GM18951 (cell line): ENCODE data around the gene HOTAIR.

Source experiments
- POLR2A ChIP-seq: IDR thresholded peaks from 4 replicates; pipeline ENCODE4 v1.6.1; 2011; ENCODE audit warnings: mild to moderate bottlenecking; ENCODE audit not compliant: insufficient read length, insufficient read depth; ENCODE audit errors: extremely low read depth
- in situ Hi-C: fragments of 300-500 bp; cut with MboI; formaldehyde crosslinking; loops from one replicate; pipeline ENCODE4 v1.12.0; 2022; ENCODE audit warnings: low sequenced_read_pairs, mixed read lengths, inconsistent platforms; ENCODE audit not compliant: unreplicated experiment

HOTAIR gene

GRCh38 chr12:53968214-53969127 is 6.3 kb downstream of the HOTAIR start:
- in situ Hi-C loops, result no loop called here

GRCh38 chr12:53967421-53967925 is 7.3 kb downstream of the HOTAIR start:
- in situ Hi-C loops, result no loop called here
- no peak for TF ChIP-seq POLR2A

More at GRCh38 chr12:53968214-53969127, 6.3 kb downstream of the HOTAIR start:
- no peak for TF ChIP-seq POLR2A

- TF ChIP-seq POLR2A, result no peak
- in situ Hi-C loops, result no loop called here
These were observed 8.2 kb downstream of the HOTAIR start for GRCh38 chr12:53966385-53967133.

- in situ Hi-C loops, result no loop called here
- no peak for TF ChIP-seq POLR2A
These were observed 8.7 kb downstream of the HOTAIR start for GRCh38 chr12:53966085-53966384.

- in situ Hi-C loops, result no loop called here
- no peak for TF ChIP-seq POLR2A
These were observed 9.3 kb downstream of the HOTAIR start for GRCh38 chr12:53965281-53966084.

GRCh38 chr12:53964315-53964713 is 10.4 kb downstream of the HOTAIR start:
- in situ Hi-C loops, result no loop called here
- TF ChIP-seq POLR2A, result no peak

GRCh38 chr12:53963434-53964314 is 11.1 kb downstream of the HOTAIR start:
- in situ Hi-C loops, result no loop called here

GRCh38 chr12:53963005-53963404 is 11.7 kb downstream of the HOTAIR start:
- in situ Hi-C loops, result no loop called here
- no peak for TF ChIP-seq POLR2A

More at GRCh38 chr12:53963434-53964314, 11.1 kb downstream of the HOTAIR start:
- no peak for TF ChIP-seq POLR2A

- in situ Hi-C loops, result no loop called here
- TF ChIP-seq POLR2A, result no peak
These were observed 13.6 kb downstream of the HOTAIR start for GRCh38 chr12:53961025-53961761.

- no peak for TF ChIP-seq POLR2A
- in situ Hi-C loops, result no loop called here
These were observed 14.3 kb downstream of the HOTAIR start for GRCh38 chr12:53960187-53961024.

- no peak for TF ChIP-seq POLR2A
- in situ Hi-C loops, result no loop called here
These were observed 15.4 kb downstream of the HOTAIR start for GRCh38 chr12:53959314-53959713.

- TF ChIP-seq POLR2A, result no peak
- in situ Hi-C loops, result no loop called here
These were observed 16.6 kb downstream of the HOTAIR start for GRCh38 chr12:53958128-53958527.
